PC-3 (cell line): ENCODE results near the gene ZSWIM8.

Experiments used
- CTCF ChIP-seq: fragments of 300-600 bp; sonication (generic); conservative IDR thresholded peaks from 2 replicates; pipeline ENCODE4 v1.5.1; 2017; ENCODE audit warnings: antibody characterized with exemption, low read depth, mild to moderate bottlenecking, low read length
- EZH2 ChIP-seq: fragments of 300-600 bp; sonication (generic); IDR thresholded peaks from one replicate; pipeline ENCODE4 v1.6.1; 2017; ENCODE audit warnings: antibody characterized with exemption, mild to moderate bottlenecking, low read length; ENCODE audit not compliant: unreplicated experiment
- EZH2phosphoT487 ChIP-seq: fragments of 300-600 bp; sonication (generic); IDR thresholded peaks from 2 replicates; pipeline ENCODE4 v1.6.1; 2018; ENCODE audit warnings: mild to moderate bottlenecking, antibody characterized with exemption, low read length, borderline replicate concordance

- no peak for TF ChIP-seq EZH2
- no peak for TF ChIP-seq CTCF
- TF ChIP-seq EZH2phosphoT487: no peak
Observed at GRCh38 chr10:73788864-73789658, 3.7 kb downstream of the ZSWIM8 start.
